ENCODE data around the gene GID8.

The GID8 gene

GRCh38 chr20:62942456-62942855 lies 4.5 kb downstream of the GID8 start:
- no peak overlapping the region for H3K4me3 ChIP-seq (ENCODE audit: low read depth, low read length)
- CTCF ChIA-PET: interaction anchor here (1.3 to 2.1 kb wide), 2 partner anchors 11 to 30 kb away, joined by 4 to 7 read pairs; partner anchors contain the start of gene SLC17A9
- no peak for DNase-seq (ENCODE audit: low read depth, low spot score)
- POLR2A ChIA-PET: no interaction called here
- TF ChIP-seq CTCF (IDR thresholded peaks at IDR 0.05; ENCODE audit: insufficient read depth, low read length, missing control alignments): no peak

- POLR2A ChIA-PET: no interaction called here
- CTCF ChIA-PET: interaction anchor here (2.1 kb wide), 1 partner anchor 10 kb away, joined by 7 read pairs; the partner anchor contains the start of gene SLC17A9
- no peak for DNase-seq (ENCODE audit: low read depth, low spot score)
- H3K4me3 ChIP-seq (ENCODE audit: low read depth, low read length): no peak overlapping the region
- TF ChIP-seq CTCF (IDR thresholded peaks at IDR 0.05; ENCODE audit: insufficient read depth, low read length, missing control alignments): no peak
Observed at GRCh38 chr20:62943396-62943795, 5.4 kb downstream of the GID8 start.

DNA sequence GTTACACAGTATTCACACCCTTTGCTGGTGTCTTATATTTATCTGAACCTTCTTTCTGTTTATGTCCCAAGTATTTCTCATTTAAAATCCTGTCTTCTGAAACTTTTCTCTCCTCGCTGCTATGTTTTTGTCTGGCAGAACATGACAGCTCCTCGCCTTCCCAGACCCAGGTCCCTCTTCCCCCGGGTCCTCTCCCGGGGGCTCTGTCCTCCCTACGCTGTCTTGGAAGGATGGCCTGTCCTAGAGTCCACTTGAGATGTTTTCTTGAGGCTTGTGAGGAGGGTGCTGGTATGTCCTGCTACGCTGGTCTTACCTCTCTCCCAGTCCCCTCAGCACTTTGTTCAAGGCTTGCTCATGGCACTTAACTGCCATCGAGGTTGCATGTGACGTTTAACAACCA lies 6.2 kb downstream of the GID8 start:
- TF ChIP-seq CTCF (IDR thresholded peaks at IDR 0.05; ENCODE audit: insufficient read depth, low read length, missing control alignments): no peak
- ChIA-PET CTCF (interaction anchor here (1.9 kb wide), 1 partner anchor 29 kb away, joined by 6 read pairs; no protein-coding TSS in a partner anchor), POLR2A (interaction anchor here (0.7 kb wide), 1 partner anchor 245 kb away, joined by 4 read pairs; no protein-coding TSS in a partner anchor)
- DNase-seq (ENCODE audit: low read depth, low spot score): no peak
- H3K4me3 ChIP-seq (ENCODE audit: low read depth, low read length): no peak overlapping the region

GRCh38 chr20:62944746-62945145 lies 6.8 kb downstream of the GID8 start:
- TF ChIP-seq CTCF (IDR thresholded peaks at IDR 0.05; ENCODE audit: insufficient read depth, low read length, missing control alignments): no peak
- ChIA-PET POLR2A (no interaction called here), CTCF (interaction anchor here (1.9 kb wide), 1 partner anchor 28 kb away, joined by 6 read pairs; no protein-coding TSS in a partner anchor)
- H3K4me3 ChIP-seq (ENCODE audit: low read depth, low read length): no peak overlapping the region
- DNase-seq (ENCODE audit: low read depth, low spot score): no peak

- CTCF ChIA-PET: interaction anchor here (1.9 kb wide), 1 partner anchor 27 kb away, joined by 6 read pairs; no protein-coding TSS in a partner anchor
- POLR2A ChIA-PET: no interaction called here
- DNase-seq (ENCODE audit: low read depth, low spot score): no peak
- TF ChIP-seq CTCF (IDR thresholded peaks at IDR 0.05; ENCODE audit: insufficient read depth, low read length, missing control alignments): no peak
- H3K4me3 ChIP-seq (ENCODE audit: low read depth, low read length): no peak overlapping the region
Observed at GRCh38 chr20:62945771-62946339, 7.9 kb downstream of the GID8 start.

DNA sequence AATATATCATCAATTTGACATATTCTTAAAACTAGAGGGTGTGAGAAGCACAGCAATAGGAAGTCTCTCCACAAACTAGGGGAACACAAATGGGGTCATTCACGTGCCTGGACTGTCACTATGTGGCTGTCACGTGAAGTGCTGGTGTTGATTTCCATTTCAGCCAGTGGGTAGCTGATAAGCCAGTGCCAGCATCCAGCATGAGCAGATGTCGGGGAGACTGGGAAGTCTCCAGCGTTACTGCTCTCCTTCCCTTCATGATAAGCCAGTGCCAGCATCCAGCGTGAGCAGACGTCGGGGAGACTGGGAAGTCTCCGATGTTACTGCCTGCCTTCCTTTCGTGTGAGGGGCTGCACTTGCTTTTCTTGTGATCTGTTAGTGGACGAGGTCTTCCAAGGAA lies 9.0 kb downstream of the GID8 start:
- no peak for TF ChIP-seq CTCF (IDR thresholded peaks at IDR 0.05; ENCODE audit: insufficient read depth, low read length, missing control alignments)
- POLR2A ChIA-PET: no interaction called here
- CTCF ChIA-PET: no interaction called here
- no peak overlapping the region for H3K4me3 ChIP-seq (ENCODE audit: low read depth, low read length)
- DNase-seq (ENCODE audit: low read depth, low spot score): no peak
